HepG2 (cell line): ENCODE results near the gene HAP1. TPM values are rescaled to one million over a fixed set of nuclear protein-coding genes. Genes with fewer than 3 reads are reported as not detected.
A peak's percentile ranks its signal among the peaks of the same experiment; 100 is the strongest.
"Not testable (repeated sequence)": the region's sequence is repeated elsewhere in the genome, so short reads cannot be mapped to it uniquely, and the experiment has no call there.

Experiments
- ATAC-seq: fragments of 200-7000 bp; cut with Tn5 transposase; 3 replicates; pipeline ENCODE4 v1.9.1; 2020; ENCODE audit warnings: mild to moderate bottlenecking, moderate library complexity
- BruUV-seq: library from RNA; stranded (reverse); fragments of 400-500 nt; replicated peaks from 2 replicates; lab custom pipeline; 2021; lab: Mats Ljungman, UMichigan
- CTCF ChIA-PET: fragments of 300-600 bp; formaldehyde crosslinking; extraction: SDS; loops from one replicate; lab custom pipeline; 2021; ENCODE audit warnings: low total read pairs, inconsistent platforms, low intra/inter-chr PET ratio; lab: Yijun Ruan, JAX
- POLR2A ChIA-PET: fragments of 350-600 bp; sonication (Branson Sonifier 250); formaldehyde crosslinking; loops from one replicate; lab custom pipeline; 2020; ENCODE audit warnings: antibody characterized with exemption, inconsistent platforms; lab: Yijun Ruan, JAX
- DNase-seq: peaks from one replicate; pipeline ENCODE4 v3.0.0-alpha.2; 2015; ENCODE audit warnings: low spot score
- FAIRE-seq: peaks from 3 replicates; lab custom pipeline; 2011; peaks lifted over from hg19 to GRCh38; lab: Jason Lieb, UNC
- H2AFZ ChIP-seq: one replicate; pipeline ENCODE4 v1.6.1; 2011; ENCODE audit warnings: low read length, inconsistent platforms
- H3K27ac ChIP-seq: fragments of 300-600 bp; 3 replicates; pipeline ENCODE4 v1.8.0; 2011; ENCODE audit warnings: mixed run types, mild to moderate bottlenecking, mixed read lengths, low read length, inconsistent platforms; ENCODE audit not compliant: insufficient read depth; ENCODE audit errors: extremely low read length
- H3K27me3 ChIP-seq, 2 experiments: fragments of 200-600 bp in 1 of 2; 2 replicates in 1 of 2; 3 replicates in 1 of 2; pipeline versions ENCODE4 v1.6.0 to v1.8.0; 2011; ENCODE audit warnings: low read length in 2 of 2, mild to moderate bottlenecking in 2 of 2, moderate library complexity in 2 of 2, inconsistent platforms in 1 of 2; ENCODE audit not compliant: insufficient read depth in 2 of 2, control insufficient read depth in 1 of 2
- H3K36me3 ChIP-seq, 2 experiments: fragments of 200-600 bp in 1 of 2; replicated peaks in 1 of 2; 2 replicates in 1 of 2; 3 replicates in 1 of 2; pipeline versions ENCODE4 v1.5.1 to v1.8.0; 2011; ENCODE audit warnings: low read length in 2 of 2, inconsistent platforms in 1 of 2; ENCODE audit not compliant: insufficient read depth in 2 of 2, control insufficient read depth in 1 of 2
- H3K4me1 ChIP-seq: 2 replicates; pipeline ENCODE4 v1.5.1; 2012; ENCODE audit warnings: low read length, inconsistent platforms; ENCODE audit not compliant: insufficient read depth
- H3K4me2 ChIP-seq: 2 replicates; pipeline ENCODE4 v1.6.0; 2011; ENCODE audit warnings: low read depth, low read length, inconsistent platforms
- H3K4me3 ChIP-seq, 3 experiments: fragments of 200-600 bp in 1 of 3; sonication (generic), shearing (Covaris generic) in 1 of 3; replicated peaks in 1 of 3; 2 replicates each; pipeline ENCODE4 v1.5.1; 2011 to 2016; ENCODE audit warnings: low read length in 3 of 3, inconsistent platforms in 2 of 3, low read depth in 2 of 3, mild to moderate bottlenecking in 2 of 3, control low read depth in 1 of 3, mixed read lengths in 1 of 3; ENCODE audit not compliant: insufficient read depth in 1 of 3
- H3K79me2 ChIP-seq: one replicate; pipeline ENCODE4 v1.6.1; 2011; ENCODE audit warnings: low read length, inconsistent platforms; ENCODE audit not compliant: insufficient read depth
- H3K9ac ChIP-seq: 2 replicates; pipeline ENCODE4 v1.6.0; 2011; ENCODE audit warnings: mild to moderate bottlenecking, low read depth, low read length, inconsistent platforms; ENCODE audit not compliant: insufficient read depth
- H3K9me3 ChIP-seq: 2 replicates; pipeline ENCODE4 v1.5.1; 2012; ENCODE audit warnings: mild to moderate bottlenecking, low read length
- H4K20me1 ChIP-seq: 2 replicates; pipeline ENCODE4 v1.6.0; 2011; ENCODE audit warnings: inconsistent platforms, mild to moderate bottlenecking, low read length, moderate library complexity; ENCODE audit not compliant: insufficient read depth
- ATF1 ChIP-seq: IDR thresholded peaks from 2 replicates; pipeline ENCODE4 v1.6.1; 2016; ENCODE audit warnings: mild to moderate bottlenecking, control low read depth
- ATF7-NPFF ChIP-seq: sonication (generic); formaldehyde crosslinking; IDR thresholded peaks from 2 replicates; pipeline ENCODE4 v1.8.1; 2023; ENCODE audit warnings: mild to moderate bottlenecking, low read depth, missing genetic modification reagents, moderate library complexity
- HMG20B ChIP-seq: conservative IDR thresholded peaks from 2 replicates; pipeline ENCODE4 v1.6.1; 2016; ENCODE audit warnings: missing genetic modification reagents, missing compliant biosample characterization
- PCBP1 ChIP-seq: fragments of 200-400 bp; formaldehyde crosslinking; IDR thresholded peaks from 2 replicates; pipeline ENCODE4 v1.6.1; 2017; ENCODE audit warnings: mild to moderate bottlenecking, low read depth, low read length, borderline replicate concordance
- RAD51 ChIP-seq: fragments of 450-650 bp; IDR thresholded peaks from 2 replicates; pipeline ENCODE4 v1.6.1; 2016; ENCODE audit warnings: borderline replicate concordance
- TAF15 ChIP-seq: fragments of 200-400 bp; formaldehyde crosslinking; IDR thresholded peaks from one replicate; pipeline ENCODE4 v1.6.1; 2018; ENCODE audit warnings: mild to moderate bottlenecking, low read depth, low read length; ENCODE audit not compliant: poor library complexity, severe bottlenecking
- TFE3 ChIP-seq: IDR thresholded peaks from 2 replicates; pipeline ENCODE4 v1.6.1; 2016
- ZBTB10 ChIP-seq: sonication (generic); formaldehyde crosslinking; IDR thresholded peaks from 2 replicates; pipeline ENCODE4 v1.4.0; 2020; ENCODE audit warnings: missing genetic modification reagents, borderline replicate concordance
- ZNF121 ChIP-seq: sonication (generic); formaldehyde crosslinking; IDR thresholded peaks from 2 replicates; pipeline ENCODE4 v1.5.0; 2020; ENCODE audit warnings: mild to moderate bottlenecking, missing genetic modification reagents
- WGBS: methylation state at CpG from one replicate; pipeline ENCODE4 v1.1.6; 2017; ENCODE audit warnings: low lambda C conversion rate; 5-methylcytosine and 5-hydroxymethylcytosine counted together
- in situ Hi-C: cut with HindIII; loops from 2 replicates; pipeline ENCODE4 v1.10.0; 2017; ENCODE audit warnings: low pct_unique_long_range_greater_than_20kb; ENCODE audit not compliant: extremely low pct_ligation_motif_present
- intact Hi-C: fragments of 100-400 bp; cut with micrococcal nuclease; formaldehyde crosslinking; loops from one replicate; pipeline ENCODE4 v1.10.0; 2022; ENCODE audit not compliant: unreplicated experiment
- polyA plus RNA-seq, 8 experiments: library from polyadenylated mRNA; depleted of rRNA in 3 of 8; stranded (reverse) in 7 of 8; unstranded in 1 of 8; fragments of >200 nt; fragmentation: Illumina TruSeq in 4 of 8; extraction: Trizol in 4 of 8; gene quantifications; 2 replicates each; pipeline versions ENCODE4 v1.2.1 to v1.2.3, GENCODE V29; 2011 to 2016; ENCODE audit warnings: low read depth in 4 of 8, missing spikeins in 1 of 8, mixed read lengths in 1 of 8; ENCODE audit not compliant: insufficient read depth in 1 of 8
- total RNA-seq, 5 experiments: library from RNA; depleted of rRNA; stranded (reverse); fragments of >200 nt; fragmentation: Illumina TruSeq; extraction: Trizol; gene quantifications; 2 replicates each; pipeline ENCODE4 v1.2.3, GENCODE V29; 2016; ENCODE audit warnings: low read depth in 1 of 5

The HAP1 gene
- total and polyA plus RNA-seq, 2 of the 13 experiments (the other 11 are each of a cell fraction or from before 2014, with no cell fraction given), result 0.07 TPM

- H3K9ac ChIP-seq, CTCF ChIA-PET, H3K9me3 ChIP-seq, H3K79me2 ChIP-seq, BruUV-seq, H2AFZ ChIP-seq, in situ Hi-C loops, intact Hi-C loops, ATAC-seq, H3K27ac ChIP-seq, DNase-seq, H4K20me1 ChIP-seq, H3K4me2 ChIP-seq, H3K4me3 ChIP-seq, H3K36me3 ChIP-seq: not testable (repeated sequence)
- POLR2A ChIA-PET, result interaction anchor here (5.1 kb wide), 1 partner anchor 12 kb away, joined by 45 read pairs; the partner anchor contains the start of gene EIF1
- Histone ChIP-seq H3K27me3 (peaks cover 0 to 13% of the 10 kb centered on the region in 2 experiments; a peak in 2 of 5 replicates), H3K4me1 (peaks cover 21% of the 10 kb centered on the region)
- WGBS, result 66% methylated on average over 3 of the region's 3 CpGs
- TF ChIP-seq ZNF121 (CRISPR knock-in tag), result peak; percentile 86
- TF ChIP-seq, all 625 proteins: peak for 1; not testable (repeated sequence) for 624
- FAIRE-seq, result not testable (repeated sequence)
Observed at GRCh38 chr17:41700843-41701242, 33.6 kb downstream of the HAP1 start.

- Histone ChIP-seq H3K9me3 (no peaks in the 10 kb centered on the region), H3K27me3 (no peaks in the 10 kb centered on the region), H3K4me2 (no peak overlapping the region), H4K20me1 (peaks cover 9% of the 10 kb centered on the region), H3K9ac (no peak overlapping the region), H3K79me2 (no peaks in the 10 kb centered on the region), H2AFZ (no peak overlapping the region), H3K27ac (no peak overlapping the region), H3K4me1 (no peaks in the 10 kb centered on the region), H3K4me3 (no peak overlapping the region), H3K36me3 (peaks cover 7 to 17% of the 10 kb centered on the region in 2 experiments)
- ChIA-PET CTCF (no interaction called here), POLR2A (interaction anchor here (1.2 to 1.4 kb wide), 2 partner anchors 8 to 9 kb away, joined by 7 to 11 read pairs; partner anchors contain the start of gene EIF1)
- no peak for ATAC-seq
- no peak for DNase-seq
- 22% methylated on average over 6 of the region's 6 CpGs for WGBS
- BruUV-seq, result no TSS peak
- intact Hi-C loops, result no loop called here
- FAIRE-seq, result peak; percentile 46
- in situ Hi-C loops, result no loop called here
- TF ChIP-seq ZNF121 (CRISPR knock-in tag) (peak; percentile 58), TAF15 (no peak), RAD51 (peak; percentile 61; the same call in 1 of the 2 replicates), TFE3 (peak; percentile 40; the same call in 1 of the 2 replicates), ATF7-NPFF (CRISPR knock-in tag) (no peak), ZBTB10 (CRISPR knock-in tag) (no peak), HMG20B (no peak), PCBP1 (no peak), ATF1 (CRISPR knock-in tag) (no peak)
Observed at GRCh38 chr17:41697122-41697962, 37.1 kb downstream of the HAP1 start.
